Glomerular endothelial cell (primary cell): ENCODE results near the gene ADARB1. TPM values are rescaled to one million over a fixed set of nuclear protein-coding genes. Genes with fewer than 3 reads are reported as not detected.

Experiments
- DNase-seq: peaks from one replicate; pipeline ENCODE4 v3.0.0-alpha.2; 2011; ENCODE audit warnings: low read depth, low spot score; ENCODE audit errors: extremely low read depth
- total RNA-seq: library from RNA; depleted of rRNA; stranded (reverse); fragments of >200 nt; gene quantifications from 2 replicates; pipeline ENCODE4 v1.2.3, GENCODE V29; 2015

The ADARB1 gene
- total RNA-seq, 1 donor from 2014 or later = 29.8 TPM

DNA sequence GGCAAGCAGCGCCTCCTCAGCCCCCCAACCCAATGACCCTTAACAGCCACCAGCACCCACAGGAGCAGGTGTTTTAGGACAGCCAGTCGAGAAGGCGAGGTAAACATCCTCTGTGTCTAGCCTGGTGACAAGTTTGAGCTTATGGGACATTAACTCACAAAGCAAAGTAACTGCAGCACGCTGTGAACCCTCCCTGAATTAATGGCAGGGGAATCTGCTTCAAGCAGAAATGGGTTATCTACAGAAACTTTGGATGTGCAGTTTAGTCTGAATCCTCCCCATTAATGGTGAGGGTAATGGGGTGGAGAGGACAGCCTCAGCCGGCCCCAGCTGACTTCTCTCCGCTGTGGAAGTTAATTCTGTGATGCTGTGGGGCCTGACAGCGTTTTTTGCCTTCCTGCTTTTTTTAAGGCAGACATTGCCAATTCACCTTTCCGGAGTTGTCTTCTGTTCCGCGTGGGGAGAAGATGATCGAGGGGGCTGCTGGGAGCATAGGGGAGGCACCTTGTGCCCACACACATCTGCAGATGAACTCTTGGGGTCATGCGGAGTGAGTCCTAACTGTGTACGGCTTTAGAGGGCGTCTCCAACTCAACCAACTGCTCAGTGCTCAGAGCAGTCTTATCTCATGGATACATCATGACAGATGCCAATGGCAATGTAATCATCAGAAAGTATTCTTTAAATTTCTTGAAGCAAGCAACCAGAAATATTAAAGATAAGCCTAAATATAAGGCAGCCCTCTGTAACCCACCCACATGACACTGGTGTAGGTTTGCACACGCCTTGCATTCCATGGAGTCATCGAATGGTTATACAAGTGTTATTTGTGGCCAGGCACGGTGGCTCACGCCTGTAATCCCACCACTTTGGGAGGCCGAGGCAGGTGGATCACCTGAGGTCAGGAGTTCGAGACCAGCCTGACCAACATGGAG, 172.3 kb downstream of the ADARB1 start:
- no peak for DNase-seq

DNA sequence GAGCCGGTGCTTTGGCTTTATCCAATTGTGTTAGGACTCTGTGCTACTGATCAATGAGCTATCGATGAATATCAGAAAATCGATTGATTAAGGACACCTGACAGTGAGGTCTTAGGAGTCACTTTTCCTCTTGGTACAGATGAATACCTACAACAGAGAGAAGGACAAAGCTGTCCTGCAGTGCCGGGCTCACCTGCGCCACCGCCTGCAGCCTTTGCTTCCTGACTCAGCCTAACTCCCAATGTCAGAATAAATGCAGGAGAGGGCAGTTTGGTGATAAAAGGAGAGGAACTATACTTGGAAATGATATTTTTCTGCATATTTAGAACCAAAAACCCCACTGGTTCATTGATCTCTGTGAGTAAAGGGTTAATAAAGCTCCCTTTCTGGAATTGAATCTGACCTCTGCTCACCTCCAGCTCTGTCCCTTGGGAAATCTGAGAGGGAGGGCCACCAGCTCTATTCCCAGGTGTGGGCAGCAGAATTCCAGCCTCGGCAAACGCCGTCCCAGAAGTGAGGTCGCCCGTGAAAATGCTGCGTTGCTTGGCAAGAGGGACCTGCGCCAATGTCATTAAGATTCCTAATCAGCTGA, 174.0 kb downstream of the ADARB1 start:
- DNase-seq = no peak

DNA sequence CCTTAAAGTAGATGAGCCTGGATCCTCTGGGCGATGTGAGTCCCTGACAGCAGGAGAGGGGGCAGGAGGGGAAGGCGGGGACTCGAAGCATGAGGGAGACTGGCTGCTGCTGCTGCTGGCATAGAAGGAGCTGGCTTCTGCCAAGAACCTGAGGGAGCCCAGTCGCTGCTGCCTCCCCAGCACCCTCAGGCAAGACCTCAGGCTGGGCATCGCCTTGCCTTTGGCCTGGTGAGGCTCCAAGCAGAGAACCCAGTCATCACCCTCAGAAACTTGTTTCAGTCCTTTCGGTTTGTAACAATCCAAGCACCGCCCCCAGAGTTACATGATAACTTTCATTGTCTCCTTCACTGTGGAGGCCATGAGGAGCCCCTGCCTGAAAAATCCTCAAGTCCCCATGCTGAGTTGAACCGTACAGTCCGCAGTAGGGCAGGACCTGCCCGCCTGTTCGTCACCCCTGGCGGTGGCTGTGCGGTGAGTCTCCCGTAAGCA, 174.6 kb downstream of the ADARB1 start:
- no peak for DNase-seq

DNA sequence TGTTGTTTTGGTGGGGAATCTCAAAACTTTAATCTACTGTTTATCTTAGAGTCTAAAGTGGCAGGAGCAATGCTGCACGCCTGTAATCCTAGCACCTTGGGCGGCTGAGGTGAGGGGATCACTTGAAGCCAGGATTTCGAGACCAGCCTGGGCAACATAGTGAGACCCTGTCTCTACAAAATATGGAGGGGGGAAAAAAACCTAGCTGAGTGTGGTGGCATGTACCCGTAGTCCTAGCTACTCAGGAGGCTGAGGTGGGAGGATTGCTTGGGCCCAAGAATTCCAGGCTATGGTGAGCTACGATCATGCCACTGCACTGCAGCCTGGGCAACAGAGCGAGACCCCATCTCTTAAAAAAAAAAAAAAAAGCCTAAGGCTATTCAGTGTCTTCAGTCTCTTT, 175.2 kb downstream of the ADARB1 start:
- no peak for DNase-seq

DNA sequence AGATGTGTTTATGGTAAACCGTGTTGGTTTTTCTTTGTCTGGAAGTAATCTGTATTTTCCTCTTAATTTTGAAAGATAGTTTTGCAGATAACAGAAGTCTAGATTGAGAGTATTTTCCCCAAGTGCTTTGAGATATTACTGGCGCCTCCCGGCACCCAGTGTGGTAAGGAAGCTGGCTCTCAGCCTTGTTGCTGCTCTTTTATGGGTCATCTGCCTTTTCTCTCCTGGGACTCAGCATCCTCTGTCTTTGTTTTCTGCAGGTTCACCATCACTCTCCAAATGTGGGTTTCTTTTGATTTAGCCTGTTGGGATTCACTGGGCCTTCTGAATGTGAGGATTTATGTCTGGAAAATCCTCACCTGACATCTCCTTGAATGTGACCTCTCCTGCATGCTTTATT, 175.9 kb downstream of the ADARB1 start:
- no peak for DNase-seq

DNA sequence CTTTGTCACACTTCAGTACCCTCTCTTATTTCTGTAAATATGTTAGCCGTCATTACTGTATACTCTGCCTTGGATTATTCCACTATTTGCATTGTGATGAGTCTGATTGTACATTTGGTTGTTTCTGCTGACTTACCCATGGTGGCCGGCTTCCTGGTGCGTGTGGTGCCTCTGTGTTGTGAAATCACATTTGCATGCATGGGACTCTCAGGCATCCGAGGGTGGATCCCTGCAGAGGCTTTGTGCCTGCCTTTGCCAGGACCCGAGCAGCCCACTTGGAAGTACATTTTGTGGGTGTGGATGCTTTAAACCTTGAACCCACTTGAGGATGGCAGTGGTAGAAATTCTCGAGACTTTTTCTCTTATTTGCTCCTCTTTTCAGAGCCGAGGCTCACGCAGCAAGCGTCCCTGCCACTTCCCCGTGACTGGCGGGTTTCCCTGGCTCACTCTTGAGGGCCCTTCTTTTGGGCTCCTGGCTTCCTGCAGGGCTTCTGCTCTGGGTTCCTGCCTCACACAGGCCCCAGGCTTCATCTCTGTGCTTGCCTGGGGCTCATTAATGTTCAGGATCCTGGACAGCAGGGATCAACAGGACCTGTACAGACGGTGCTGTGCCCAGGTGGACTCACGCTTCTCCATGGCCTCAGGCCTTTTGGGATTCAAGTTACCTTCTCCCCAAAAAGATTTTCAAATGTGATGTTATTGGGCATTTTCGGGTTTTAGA, 176.7 kb downstream of the ADARB1 start:
- DNase-seq = no peak

DNA sequence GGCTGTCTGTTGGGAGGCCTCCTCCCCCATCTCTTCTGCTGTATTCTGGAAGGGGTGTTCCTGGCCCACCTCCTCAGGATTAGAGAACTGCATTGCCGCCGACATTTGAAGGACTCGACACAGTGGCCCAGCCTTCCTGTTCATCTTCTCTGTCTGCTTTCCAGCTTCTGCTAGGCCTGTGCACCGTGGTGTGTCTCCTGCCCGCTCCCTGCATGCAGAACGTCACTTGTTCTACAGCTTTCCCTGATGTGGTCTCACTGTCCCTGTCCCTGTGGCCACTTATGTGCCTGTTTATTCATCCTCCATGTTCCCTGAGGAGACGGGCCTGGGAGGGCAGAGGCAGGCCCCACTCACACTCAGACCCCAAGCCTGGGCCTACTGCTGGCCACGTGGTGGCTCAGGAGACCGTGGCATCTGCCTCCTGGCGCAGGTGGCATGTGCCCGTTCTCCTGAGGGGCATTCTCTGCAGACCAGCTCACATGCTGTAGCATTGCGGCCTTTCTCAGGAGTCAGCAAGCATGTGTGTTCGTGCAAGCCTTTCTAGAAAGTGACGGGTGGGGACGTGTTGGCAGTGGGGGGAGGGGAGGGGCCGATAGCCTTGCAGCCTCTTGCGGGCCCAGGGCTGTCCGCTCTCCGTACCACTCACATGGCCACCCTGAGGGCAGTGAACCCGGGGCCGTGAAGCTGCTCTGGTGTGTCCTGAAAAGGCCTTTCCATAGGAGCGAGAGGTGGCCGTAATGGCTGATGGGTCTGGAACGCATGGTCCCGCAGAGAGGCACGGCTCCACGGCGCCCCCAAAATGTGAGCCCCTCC, 177.5 kb downstream of the ADARB1 start:
- DNase-seq = no peak

DNA sequence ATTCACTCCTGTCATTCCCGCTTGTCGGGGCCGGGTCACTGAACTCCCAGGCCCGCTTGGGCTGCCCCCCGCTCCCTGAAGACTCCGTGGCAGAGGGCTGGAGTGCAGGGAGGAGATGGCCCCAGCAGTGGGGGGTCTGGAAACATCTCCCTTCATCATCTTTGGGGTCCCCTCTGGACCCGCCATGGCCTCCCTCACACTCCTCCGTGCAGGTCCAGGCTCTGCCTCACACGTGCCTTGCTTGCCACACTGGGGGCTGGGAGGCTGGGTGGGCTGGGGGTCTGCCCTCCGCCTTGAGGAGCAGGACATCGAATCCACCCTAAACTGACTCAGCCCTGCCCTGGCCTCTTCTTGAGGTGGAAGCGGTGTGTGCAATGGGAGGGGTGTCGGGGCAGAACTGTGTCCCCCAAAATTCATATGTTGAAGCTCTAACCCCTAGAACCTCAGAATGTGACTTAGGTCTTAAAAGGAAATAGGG, 178.1 kb downstream of the ADARB1 start:
- no peak for DNase-seq

DNA sequence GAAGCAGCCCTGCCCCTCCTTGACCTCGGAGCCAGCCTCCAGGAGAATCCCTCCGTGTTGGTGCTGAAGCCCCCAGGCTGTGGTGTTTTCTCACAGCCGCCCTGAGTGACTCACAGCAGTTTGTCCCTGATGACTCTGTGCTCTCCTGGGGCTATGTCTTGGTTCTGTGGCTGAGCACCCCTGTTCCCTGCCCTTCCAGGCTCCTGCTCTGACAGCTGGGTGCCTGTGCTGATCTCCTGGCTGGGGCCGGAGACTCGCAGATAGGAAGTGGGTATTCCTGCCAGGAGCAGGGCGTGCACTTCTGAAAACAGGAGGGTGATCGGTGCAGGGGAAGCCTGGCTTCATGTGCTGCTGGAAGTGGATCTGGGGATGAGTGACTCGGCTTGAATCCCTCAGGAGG, 178.8 kb downstream of the ADARB1 start:
- no peak for DNase-seq

DNA sequence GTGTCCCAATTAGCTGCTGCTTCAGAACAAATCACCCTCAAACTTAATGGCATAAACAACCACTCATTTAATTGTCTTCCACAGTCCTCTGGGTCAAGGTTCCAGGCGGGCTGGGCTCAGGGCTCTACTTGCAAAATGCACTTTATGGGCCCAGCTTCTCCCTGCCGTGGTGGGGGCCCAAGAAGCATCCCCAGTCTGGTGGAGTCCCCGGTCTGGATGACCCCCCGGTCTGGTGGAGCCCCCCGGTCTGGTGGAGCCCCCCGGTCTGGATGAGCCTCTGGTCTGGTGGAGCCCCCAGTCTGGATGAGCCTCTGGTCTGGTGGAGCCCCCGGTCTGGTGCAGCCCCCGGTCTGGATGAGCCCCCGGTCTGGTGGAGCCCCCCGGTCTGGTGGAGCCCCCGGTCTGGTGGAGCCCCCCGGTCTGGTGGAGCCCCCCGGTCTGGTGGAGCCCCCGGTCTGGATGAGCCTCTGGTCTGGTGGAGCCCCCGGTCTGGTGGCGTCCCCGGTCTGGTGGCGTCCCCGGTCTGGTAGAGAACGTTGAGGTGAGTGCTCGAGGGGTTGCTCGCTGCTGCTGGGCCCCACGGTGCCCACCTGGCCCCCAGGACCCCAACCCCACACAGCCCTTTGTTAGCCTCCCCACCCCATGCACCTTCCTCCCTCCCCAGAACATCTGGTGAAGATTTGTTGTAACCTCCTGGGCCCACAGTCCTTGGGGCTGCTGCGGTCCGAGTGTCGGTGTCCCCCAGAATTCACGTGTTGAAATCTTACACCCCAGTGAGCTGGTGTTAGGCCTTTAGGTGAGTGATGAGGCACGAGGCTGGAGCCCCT, 179.5 kb downstream of the ADARB1 start:
- no peak for DNase-seq

DNA sequence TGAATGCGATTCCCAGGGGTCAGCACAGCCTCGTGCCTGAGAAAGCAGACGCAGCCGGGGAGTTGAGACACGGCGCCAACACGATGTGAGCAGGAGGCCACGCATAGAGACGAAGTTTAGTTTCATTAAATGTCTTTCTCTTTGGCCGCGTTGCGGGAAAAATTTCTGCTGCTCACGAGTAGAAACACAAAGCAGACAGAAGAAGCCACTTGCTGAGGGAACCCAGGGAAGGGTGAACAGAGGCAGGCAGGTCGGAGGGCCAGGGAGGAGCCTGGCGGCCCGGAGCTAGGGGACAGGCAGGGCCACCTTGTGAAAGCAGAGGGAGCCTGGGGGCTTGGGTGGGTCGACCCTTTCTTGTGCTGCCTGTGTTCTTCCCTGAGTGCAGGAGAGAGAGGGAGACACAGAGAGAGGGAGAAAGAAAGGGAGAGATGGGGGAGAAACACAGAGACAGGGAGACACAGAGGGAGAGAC, 180.1 kb downstream of the ADARB1 start:
- no peak for DNase-seq

DNA sequence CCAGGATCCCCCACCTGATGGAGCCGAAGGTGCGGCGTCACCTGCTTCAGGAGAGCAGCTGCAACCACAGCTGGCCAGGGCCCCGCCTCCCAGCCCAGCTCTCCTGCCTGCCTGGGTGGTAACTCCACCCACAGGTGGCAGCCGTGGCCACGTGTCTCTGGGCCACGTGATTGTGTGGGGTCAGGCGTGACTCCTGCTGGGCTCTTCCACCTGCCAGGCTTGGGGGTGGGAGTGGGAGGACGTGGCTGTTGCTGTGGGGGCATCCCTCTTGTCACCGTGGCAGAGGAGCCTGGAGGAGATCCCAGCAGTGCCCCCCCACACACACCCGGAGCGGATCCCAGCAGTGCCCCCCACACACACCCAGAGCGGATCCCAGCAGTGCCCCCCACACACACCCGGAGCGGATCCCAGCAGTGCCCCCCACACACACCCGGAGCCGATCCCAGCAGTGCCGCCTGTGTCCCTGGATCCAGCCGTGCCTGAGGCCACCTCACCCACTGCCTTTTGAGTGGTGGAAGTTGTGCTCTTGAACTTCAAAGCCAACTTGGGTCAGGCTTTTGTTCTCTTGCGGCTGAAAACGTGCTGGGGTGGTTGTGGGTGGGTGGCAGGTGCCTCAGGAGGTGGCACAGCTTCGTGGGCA, 181.1 kb downstream of the ADARB1 start:
- DNase-seq = no peak

DNA sequence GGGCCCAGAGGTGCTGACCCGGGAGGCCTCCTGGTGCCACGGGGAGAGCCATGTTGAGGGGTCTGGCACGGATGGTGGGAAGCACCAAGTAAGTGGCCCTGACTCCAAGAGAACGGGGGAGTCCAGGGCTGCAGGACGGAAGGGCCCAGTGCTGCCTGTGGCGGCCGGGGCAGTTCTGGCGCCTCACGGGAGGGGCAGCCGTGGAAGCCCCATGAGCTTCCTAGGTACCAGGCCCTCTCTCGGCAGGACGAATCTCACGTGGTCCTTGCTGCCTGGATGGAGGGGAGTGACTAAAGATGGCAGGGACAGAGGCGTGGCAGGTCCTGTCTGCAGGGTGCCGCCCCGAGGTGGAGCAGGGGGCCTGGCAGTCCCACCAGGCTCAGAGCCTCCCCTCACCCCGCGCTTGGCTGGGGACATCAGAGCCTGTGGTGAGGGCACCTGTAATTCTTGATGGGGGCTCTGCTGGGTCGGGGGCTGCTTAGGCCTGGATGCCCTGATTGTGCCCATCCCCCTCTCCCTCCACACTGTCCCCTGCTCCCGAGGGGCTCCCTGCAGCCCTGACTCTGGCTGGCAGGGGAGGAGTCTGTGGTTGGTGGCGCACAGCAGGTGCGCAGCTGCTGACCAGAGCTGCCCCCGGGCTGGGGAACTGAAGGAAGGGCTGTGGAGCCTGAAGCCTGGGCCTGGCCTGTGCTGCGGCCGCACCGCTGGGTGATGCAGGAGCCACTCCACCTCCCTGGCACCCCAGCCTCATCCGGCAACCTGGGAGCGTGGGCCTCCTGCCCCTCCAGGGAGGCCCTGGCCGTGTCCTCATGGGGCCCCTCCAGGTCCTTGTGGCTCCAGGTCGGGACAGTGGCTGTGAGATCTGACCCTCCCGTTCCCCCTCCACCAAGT, 181.9 kb downstream of the ADARB1 start:
- DNase-seq = no peak

DNA sequence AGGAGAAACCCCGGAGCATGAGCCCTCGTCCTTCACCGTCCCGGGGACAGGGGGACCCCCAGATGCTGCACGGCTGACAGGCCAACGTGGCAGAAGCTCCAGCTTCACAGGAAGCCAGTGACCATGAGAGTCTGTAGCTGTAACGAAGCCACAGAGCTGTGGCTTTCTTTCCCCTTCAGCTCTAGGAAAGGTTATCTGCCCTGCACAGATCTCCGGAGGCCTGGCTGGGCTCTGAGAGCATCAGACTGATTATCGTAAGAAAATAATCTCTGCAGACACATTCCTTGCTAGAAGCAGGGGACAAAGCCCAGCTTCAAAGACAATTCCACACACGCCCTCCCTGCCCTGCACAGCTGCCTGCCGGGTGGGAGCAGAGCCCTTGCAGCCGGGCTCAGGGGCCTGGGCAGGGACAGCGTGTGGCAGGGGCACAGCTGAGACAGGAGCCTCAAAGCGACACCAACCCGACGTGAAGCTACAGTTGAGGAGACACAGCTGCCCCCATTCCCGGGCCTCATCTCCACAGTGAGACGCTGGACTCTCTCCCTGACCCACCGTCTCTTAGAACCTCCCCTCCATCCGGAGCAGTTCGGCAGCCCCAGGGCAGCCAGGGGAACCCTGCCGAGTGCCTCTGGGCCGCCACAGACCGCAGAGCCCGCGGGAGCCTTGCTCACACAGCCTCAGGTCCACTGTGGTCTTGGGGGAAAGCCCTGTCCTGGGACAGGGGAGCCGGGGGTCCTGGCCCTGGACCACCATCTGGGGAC, 182.7 kb downstream of the ADARB1 start:
- DNase-seq = no peak

DNA sequence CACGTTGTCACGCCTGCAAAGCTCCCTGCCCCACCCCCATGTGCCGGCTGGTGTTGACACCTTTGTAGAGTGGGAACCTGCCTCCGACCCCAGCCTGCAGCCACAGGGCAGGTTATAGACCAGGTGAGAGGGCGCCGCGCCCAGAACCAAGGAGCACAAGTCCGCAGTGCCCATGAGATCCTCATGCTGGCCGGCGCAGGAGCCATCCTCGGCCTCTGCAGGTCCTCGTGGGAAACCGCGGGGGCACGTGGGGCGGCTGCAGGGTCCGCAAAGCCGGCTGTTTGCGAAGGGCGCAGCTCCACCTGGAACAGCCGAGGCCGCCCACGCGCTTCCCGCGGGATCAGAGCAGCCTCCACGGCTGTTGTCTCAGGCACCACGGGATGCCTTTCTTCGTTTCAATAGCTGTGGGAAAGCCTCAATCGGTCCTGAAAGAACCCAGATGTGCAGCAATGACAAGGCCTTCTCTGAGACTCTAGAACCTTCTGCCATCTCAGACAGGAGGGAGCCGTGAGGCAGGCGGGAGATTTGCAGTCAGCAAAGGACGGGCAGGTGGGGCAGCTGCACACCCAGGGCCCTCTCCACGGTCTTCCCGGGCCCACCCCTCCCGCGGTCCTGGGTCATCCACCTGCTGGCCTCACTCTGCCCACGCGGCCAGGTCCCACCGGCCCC, 183.4 kb downstream of the ADARB1 start:
- no peak for DNase-seq

DNA sequence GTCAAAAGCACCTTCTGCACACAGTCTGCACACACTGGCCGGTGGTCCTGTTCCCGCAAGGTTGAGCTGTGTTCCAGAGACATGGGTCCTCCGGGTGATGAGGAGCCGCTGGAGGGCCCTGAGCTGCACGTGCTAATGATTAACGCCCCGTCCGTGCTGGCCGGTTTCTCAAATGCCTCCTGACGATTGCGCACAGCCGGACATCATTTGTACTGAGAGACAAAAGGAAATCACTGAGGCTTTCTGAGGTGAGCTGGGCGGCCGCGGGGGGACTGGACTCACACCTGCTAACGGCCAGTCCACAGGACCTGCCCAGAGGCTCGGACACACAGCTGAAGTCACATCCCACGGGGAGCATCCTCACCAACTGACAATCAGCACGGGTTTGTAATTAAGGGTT, 184.1 kb downstream of the ADARB1 start:
- no peak for DNase-seq
